ENCODE results near the gene SOX9. TPM values are rescaled to one million over a fixed set of nuclear protein-coding genes. Genes with fewer than 3 reads are reported as not detected.

SOX9 gene
- 7.3 TPM for total RNA-seq
- long read RNA-seq, partial matches to known transcripts = 2 of 5 reads
- long read RNA-seq, other reads (novel, unspliced or antisense) = 0 of 5 reads

DNA sequence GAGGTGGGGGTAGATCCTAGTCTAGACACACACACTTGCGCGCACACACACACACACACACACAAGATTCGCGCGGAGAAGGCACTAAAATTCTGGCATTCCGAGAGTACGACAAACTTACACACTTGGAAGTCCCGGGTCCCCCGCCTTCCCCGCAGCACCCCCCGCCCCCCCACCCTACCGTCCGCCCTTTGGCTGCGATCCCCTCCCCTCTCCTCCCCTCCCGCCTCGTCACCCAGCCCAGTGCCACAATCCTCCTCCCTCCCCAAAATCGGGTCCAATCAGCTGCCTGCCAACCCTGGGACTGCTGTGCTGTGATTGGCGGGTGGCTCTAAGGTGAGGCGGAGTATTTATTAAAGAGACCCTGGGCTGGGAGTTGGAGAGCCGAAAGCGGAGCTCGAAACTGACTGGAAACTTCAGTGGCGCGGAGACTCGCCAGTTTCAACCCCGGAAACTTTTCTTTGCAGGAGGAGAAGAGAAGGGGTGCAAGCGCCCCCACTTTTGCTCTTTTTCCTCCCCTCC lies at the start of gene SOX9:
Gene SOX9 (plus strand): TSS at position 379 of the 522 bp plus-strand sequence. CDS start 372 bp downstream, outside the sequence.
- ATAC-seq (peak; percentile 89), DNase-seq (peak; percentile 89)
- intact Hi-C loops (cut with micrococcal nuclease) = loop anchor here (10.0 kb wide), 1 partner anchor 64 kb away; no protein-coding TSS in a partner anchor

DNA sequence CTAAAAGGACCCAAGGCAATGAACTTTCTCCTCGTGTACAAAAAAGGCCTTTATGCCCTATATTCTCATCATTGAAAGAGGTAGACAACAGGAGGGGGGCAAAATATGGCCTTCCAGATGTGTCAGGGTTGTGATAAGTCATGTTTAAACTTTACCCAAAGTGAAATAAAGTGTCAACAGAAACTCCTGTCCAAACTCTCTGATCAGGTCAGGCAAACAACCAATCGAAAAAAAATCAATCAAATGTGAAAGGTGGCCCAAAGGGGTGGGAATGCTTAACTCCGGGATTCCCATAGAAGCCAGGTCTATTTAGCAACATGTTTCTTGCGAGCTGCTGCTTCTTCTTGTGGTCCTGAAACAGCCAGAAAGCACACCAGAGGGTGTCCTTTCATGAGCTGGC lies 49.5 kb upstream of the SOX9 start:
- intact Hi-C loops (cut with micrococcal nuclease) = no loop called here
- ATAC-seq (no peak), DNase-seq (no peak)

DNA sequence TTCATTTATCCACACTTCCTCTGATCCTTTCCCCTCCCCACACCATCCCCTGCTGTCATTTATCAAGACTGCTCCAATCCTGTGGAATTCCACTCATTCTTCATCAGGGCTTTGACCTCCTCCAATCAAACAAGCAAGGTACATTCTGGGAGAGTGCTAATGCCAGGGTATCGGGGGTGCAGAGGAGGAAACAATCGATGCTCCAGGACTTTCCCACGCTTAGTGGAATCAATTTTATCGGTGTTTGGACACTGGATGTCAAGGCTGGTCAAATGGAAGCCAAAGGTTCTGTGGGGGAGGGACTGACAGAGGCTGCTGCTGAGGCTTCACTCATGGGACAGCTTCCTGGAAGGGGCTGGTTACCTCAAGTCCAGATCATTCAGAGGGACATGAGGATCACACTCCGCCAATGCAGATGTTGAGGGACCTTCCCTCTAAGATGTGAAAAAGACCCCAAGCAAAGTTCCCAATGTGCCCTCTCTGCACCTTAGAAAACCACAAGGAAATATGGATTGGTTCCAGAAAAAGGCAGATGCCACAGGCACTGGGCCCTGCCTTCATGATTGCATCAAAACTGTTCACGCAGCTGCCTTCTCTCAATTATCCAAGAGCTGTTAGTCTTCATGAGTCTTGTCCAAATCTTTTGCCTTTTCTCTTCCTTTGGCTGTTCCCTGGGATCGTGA lies 44.7 kb upstream of the SOX9 start:
- ATAC-seq = no peak
- DNase-seq = no peak
- intact Hi-C loops (cut with micrococcal nuclease) = no loop called here

DNA sequence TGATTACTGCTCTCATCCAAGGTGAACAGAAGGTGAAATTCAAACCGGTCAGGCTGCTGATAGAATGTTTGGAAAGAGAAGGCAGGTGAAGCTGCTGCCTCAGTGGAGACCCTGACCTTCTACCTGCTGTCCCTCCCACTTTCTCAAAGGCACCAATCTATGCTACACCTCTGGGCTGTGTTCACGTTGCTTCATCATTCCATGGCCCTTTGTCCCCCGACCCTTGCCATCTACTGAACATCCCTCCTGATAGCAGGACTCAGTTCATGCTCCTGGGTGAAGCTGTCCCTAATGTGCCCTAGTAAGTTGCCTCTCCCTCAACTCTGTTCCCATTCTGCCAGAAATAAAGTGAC lies 44.2 kb upstream of the SOX9 start:
- intact Hi-C loops (cut with micrococcal nuclease) = no loop called here

DNA sequence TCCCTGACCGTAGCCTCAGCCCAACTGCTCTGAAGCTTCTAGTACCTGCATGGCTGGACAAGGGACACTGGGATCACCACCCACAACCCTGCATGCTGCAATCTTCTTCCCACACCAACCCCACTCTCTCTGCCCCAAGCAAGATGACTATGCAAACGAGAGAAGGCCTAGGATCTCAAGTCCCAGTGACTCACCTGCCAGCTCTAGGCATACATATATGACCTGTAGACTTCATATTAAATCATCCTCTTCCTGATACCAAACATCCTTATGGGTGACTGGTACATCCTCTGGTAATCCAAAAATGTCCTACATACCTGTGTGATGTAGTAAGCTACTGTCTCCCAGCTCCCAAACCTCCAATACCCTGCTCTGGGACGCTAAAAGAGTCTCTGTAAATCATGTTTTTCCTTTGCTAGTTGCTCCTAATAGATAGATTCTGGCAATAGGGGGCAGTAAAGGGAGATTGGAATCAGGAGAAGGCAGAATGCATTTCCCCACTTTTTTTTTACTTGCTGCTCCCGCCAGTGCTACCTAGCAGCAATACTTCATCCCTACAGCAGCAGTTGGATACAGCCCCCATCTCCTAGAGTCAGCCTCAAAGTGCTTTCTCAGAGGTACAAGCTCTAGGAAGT lies 43.4 kb upstream of the SOX9 start:
- intact Hi-C loops (cut with micrococcal nuclease) = no loop called here
- ATAC-seq = no peak
- DNase-seq = no peak

More for the DNA sequence above, 44.2 kb upstream of the SOX9 start:
- no peak for ATAC-seq
- no peak for DNase-seq

DNA sequence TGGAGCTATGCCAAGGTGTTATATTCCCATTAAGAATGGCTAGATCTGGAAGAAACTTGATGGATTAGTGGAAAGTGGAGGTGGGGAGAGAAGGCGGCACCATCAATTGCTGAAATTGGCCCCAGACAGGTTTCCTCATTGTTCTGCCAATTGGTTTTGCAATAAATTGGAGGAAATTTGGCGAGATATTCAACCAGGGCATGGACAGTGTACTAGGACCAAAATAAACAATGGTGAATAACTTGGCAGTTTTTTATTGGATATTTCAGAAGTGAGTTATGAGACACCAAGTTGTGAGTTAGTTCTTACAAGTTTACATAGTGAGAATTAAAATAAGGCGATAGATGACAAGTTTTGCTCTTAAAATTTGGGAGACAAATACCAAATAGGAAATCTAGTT lies 41.1 kb upstream of the SOX9 start:
- intact Hi-C loops (cut with micrococcal nuclease) = no loop called here
- ATAC-seq (no peak), DNase-seq (no peak)

DNA sequence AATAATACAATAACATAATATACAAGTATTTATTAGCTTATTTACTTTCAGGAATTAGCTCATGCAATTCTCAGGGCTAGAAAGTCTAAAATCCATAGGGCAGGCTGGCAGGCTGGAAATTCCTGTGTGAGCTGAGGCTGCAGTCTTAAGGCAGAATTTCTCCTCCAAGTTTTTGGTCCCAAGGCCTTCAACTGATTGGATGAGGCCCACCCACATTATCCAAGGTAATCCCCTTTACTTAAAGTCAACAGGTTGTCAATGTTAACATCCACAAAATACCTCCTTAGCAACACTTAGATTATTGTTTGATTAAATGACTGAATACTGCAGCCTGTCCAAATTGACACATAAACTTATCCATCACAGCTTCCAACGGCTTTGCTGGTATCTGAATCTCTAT lies 32.9 kb upstream of the SOX9 start:
- ATAC-seq (no peak), DNase-seq (no peak)
- intact Hi-C loops (cut with micrococcal nuclease) = no loop called here

DNA sequence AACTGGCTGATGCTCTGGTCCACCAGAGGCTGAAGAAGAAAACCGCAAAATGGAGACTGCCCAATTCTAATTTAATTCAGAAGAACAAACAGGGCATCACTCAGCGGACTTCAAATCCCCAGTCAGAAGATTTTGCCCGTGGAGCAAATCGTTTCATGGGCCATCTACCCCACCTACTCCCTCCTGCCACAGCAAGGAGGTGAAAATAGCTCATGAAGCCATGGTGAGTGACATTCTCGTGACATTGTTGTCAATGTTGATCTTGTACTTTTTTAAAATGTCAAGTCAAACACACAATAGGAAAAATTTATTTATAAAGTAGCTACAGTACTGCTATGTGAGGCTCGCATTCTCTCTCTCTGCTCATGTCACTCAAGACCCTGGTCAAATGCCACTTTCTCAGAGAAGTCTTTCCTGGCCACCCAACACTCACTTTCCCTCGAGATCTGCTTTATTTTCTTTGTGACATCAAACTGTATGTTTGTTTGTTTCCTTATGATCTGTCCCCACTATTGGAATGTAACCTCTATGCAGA lies 31.3 kb upstream of the SOX9 start:
- DNase-seq (no peak), ATAC-seq (peak; percentile 49)
- intact Hi-C loops (cut with micrococcal nuclease) = no loop called here

DNA sequence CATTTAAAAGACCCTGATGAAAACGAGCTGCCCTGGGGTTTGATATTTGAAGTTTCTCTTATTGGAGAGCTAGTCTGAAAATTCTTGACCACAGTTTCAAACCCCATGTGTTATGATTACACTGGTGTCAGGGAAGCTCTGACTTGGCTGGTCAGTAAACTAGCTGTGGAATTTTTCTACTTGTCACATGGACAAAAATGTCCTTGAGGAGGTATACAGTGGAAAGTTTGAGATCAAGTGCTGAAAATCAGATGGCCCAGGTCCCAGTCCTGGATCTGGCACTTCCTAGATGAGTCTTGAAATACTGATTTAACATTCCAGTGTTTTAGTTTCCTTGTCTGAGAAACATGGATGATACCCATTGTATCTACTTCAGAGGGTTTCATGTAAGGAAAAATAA lies 30.7 kb upstream of the SOX9 start:
- ATAC-seq (peak; percentile 89), DNase-seq (no peak)

DNA sequence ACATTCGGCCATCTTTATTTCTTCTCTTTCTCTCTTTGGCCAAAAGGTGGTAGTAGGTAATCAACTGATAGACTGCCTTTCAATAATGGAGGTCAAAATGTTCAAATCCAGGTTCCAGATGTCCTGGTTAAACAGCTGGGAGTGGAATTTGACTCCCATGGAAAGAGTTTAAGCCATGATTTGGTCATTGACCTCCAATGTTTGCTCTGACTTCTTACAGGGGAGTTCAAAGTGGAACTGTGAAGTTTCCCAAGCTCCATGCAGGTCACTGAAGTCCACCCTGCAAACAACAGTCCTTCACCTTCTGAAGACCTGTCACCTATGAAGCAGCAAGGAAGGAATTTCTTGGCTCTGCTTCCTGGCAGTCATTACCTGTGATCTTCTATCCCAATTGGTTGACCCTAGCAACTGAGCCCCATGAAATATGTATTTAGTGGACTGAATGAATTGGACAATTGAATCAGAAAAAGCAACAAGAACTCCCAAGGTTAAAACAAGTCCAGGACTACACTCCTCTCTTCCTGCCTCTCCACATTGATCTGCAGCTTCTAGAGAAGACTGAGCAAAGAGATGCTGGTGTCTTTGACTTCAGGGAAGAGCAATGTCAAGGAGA lies 28.0 kb upstream of the SOX9 start:
- intact Hi-C loops (cut with micrococcal nuclease) = no loop called here
- DNase-seq = no peak
- ATAC-seq = no peak

More for the DNA sequence above, 30.7 kb upstream of the SOX9 start:
- intact Hi-C loops (cut with micrococcal nuclease) = no loop called here

DNA sequence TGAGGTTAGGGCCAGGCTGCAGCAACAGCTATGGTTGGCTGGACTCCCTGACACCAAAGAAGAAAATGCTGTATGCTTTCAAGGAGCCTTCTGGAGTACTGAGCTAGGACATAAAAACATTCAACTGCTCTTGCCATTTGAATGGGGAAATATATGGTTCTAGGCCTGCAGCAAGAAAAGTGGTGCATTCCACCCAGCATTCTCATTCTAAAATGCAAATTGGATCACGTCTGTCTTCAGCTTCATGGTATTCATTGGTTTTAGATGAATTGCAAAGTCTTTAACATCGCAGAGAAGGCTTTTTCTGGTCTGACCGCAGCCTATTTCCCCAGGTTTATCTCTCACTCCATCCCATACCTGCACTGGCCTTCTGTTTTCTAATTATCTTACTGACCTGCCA lies 27.1 kb upstream of the SOX9 start:
- intact Hi-C loops (cut with micrococcal nuclease) = no loop called here
- no peak for DNase-seq
- no peak for ATAC-seq

DNA sequence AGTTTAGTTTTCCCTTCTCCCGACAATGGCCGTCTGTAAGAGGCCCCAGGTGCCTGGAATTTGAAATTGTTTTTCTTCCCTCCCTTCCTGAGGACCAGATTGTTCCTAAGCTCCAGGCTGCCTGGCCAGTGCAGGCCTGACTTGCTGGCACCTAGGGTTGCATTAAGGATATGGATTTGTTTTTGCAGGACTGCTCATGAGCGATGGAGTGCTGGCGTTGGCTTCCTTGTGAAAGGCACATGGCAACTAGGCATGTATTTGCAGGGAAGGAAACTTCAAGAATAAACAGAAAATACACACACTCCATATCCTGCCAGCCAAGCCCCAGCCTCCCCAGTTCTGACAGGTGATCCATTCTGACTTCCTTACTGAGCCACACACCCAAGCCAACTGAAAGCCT lies 25.5 kb upstream of the SOX9 start:
- intact Hi-C loops (cut with micrococcal nuclease) = no loop called here
- DNase-seq (no peak), ATAC-seq (no peak)

DNA sequence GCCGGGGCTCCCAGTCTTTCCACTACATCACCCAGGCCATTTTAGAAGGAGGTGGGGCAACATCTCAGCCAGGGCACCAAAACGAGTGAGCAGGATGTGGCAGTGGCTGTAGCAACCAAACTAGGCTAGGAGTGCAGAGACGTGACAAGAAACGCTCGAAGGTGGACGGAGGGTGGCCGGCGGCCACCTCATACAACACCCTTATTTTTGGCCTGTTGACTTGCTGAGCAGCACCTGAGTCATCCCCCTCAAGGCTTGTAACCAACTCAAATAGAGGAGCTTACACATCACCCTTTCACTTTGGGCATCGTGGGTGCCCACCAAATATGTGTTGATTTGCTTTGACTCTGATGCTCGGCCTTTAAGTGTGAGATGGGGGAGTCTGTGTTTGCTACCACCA lies 23.7 kb upstream of the SOX9 start:
- intact Hi-C loops (cut with micrococcal nuclease) = no loop called here
- ATAC-seq (no peak), DNase-seq (no peak)

DNA sequence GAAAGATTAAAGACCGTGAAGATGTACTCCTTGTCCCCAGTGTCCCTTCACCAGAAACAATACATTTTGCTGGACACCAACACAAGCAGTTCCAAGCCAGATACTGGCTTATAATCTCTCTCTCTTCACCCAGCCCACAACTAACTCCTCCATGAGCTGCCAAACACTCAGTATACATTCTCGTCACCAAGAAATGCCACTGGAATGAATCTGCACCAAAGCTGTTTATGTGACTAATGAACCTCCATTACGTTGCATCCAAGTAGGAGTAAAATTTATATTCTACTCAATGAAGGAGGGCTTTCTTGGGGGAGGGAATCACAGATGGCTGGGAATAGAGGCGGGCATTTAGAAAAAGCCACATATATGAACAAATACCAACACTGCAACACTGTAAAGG lies 20.9 kb upstream of the SOX9 start:
- DNase-seq (no peak), ATAC-seq (no peak)
- intact Hi-C loops (cut with micrococcal nuclease) = no loop called here

DNA sequence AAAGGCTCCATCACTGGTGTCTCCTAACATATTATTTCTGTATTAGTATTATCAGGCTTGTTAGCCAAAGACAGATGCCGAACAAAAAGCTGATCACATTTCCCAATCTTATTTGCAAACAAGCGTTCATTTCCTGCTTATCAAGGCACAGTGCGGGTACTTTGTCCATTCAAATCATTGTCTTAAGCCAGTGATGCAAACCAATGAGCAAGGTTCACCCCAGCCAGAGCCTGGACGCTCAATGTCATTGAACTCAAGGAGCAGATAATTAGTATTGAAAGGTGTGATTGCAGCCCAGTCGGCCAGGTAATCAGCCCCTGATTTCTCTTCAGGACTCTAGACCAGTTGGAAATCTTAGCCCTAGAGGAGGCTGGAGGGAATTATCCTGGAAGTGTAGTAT lies 20.4 kb upstream of the SOX9 start:
- intact Hi-C loops (cut with micrococcal nuclease) = no loop called here
- ATAC-seq = no peak
- no peak for DNase-seq

DNA sequence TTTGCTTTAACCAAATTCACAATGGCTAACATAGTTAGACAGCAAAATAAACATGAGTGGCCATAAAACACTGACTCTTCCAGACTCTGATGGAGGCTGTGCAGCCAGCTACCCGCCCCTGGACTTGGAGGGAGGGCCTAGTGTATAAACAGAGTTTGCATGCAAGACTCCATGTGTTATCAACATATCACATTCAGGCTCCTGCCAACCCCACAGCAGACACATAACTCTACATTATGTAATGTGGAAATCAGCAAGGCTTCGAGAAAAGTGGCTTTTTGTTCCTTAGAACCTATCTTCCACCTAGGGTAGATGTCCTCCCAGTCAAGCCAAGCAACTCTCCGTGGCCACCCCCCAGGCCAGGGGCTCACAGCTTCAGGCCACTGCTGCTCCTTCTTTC lies 19.3 kb upstream of the SOX9 start:
- ATAC-seq (no peak), DNase-seq (no peak)
- intact Hi-C loops (cut with micrococcal nuclease) = no loop called here

DNA sequence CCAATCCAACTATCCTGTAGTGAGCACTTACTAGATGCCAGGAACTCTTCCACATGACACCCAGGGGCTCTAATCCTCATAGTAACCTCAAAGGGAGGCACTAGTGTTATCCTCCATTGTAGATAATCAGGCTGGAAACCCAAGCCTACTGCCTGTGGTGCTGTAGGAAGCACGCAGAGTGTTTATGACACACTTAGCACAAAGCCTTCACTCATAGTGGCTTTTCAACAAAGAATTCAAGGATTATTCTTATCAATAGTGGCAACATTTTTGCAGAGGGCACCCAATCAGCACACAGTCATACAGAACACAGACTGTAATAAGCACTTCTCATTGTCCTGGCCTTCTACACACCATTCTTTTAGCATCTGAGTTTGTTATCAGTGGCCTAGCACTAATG lies 18.5 kb upstream of the SOX9 start:
- intact Hi-C loops (cut with micrococcal nuclease) = no loop called here
- DNase-seq = no peak
- no peak for ATAC-seq

DNA sequence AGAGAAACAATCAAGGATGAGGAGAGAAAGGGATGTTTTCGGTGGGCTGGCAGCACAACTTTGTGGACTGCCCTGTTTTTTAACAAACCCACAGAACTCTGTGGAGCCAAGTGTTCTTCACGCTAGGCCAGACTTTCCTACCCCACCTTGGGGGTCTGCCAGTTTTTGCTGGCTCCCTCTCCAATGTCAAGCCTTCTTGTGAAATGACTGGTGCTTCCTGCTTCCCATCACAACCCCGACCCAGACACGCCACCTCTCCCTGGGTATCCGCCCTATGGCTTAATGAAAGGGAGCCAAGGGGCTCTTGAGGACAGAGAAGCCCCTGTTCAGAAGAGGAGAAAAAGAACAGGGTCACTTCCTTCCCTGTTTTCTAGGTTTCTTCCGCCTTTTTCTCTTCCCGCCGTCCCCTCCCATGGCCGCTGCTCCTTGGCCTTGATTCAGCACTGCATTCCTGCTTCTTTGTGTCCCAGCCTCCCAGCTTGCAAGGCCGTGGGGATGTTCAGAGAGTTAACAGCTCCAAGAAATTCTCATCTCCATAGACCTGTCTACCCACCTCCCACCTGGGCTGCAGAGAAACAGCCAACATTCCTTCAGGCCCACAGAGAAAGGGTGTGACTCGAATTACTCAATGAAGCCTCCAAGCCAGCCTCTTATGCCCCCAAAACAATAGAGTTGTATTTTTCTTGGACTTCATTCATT lies 16.5 kb upstream of the SOX9 start:
- DNase-seq (peak; percentile 63), ATAC-seq (peak; percentile 72)
- intact Hi-C loops (cut with micrococcal nuclease) = no loop called here

DNA sequence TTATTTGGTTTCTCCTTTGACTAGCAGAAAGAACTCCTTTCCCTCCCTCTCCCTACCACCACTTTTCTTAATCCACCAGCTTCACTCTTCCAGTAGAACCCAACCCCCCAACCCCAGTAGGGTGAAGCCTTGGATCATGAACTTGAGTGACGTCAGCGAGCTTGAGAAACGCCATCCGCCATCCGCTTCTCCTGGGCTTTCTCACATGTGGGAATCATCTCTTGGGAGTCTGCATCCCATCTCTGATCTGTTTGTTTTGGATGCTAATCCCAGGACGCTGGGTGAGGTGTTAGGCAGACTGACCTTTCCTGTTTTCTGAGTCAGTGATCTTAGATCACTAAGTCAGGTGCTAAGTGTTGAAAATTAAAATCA lies 16.0 kb upstream of the SOX9 start:
- ATAC-seq = peak; percentile 50
- intact Hi-C loops (cut with micrococcal nuclease) = no loop called here
- no peak for DNase-seq

DNA sequence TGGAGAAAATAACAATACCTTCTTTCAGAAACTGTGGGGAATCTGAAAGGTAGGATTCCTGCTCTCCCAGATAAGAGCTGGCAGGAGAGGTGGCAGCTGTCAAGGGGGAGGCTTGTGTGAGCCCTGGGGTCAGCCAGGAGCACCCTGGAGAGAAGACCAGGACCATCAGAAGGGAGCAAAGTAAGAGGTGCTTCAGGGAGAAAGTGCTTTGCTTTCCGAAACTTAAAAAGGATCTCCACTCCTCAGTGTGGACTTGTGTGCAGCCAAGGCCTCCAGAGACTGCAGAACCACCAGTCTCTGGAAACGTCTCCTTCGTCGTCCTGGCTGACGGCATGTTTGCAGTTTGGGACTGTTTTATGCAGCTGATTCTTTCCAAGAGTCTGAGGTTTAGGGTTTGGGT lies 13.7 kb upstream of the SOX9 start:
- ATAC-seq (no peak), DNase-seq (no peak)
- intact Hi-C loops (cut with micrococcal nuclease) = no loop called here

Data from left ventricle myocardium superior (tissue), 1 donor.